Aorta (tissue), 5 donors: ENCODE data around the gene CIC. TPM values are rescaled to one million over a fixed set of nuclear protein-coding genes. Genes with fewer than 3 reads are reported as not detected.

Source experiments
- ATAC-seq: fragments of 200-7000 bp; cut with Tn5 transposase; one replicate; pipeline ENCODE4 v1.9.1; 2022; ENCODE audit warnings: moderate library complexity; ENCODE audit not compliant: low FRiP score
- DNase-seq, 2 donors: peaks; one replicate each; pipeline ENCODE4 v3.0.0-alpha.2; 2020
- H3K27ac ChIP-seq, 2 donors: one replicate each; pipeline ENCODE4 v1.5.1; 2013; ENCODE audit warnings: low read length in 2 of 2, mild to moderate bottlenecking in 2 of 2, moderate library complexity in 2 of 2, control low read depth in 1 of 2, inconsistent platforms in 1 of 2, low read depth in 1 of 2
- H3K27me3 ChIP-seq, 2 donors: one replicate each; pipeline ENCODE4 v1.6.1; 2013; ENCODE audit warnings: control low read depth in 1 of 2, low read length in 1 of 2, mild to moderate bottlenecking in 1 of 2, moderate library complexity in 1 of 2; ENCODE audit not compliant: insufficient read depth in 2 of 2, control insufficient read depth in 1 of 2
- H3K36me3 ChIP-seq, 2 donors: one replicate each; pipeline ENCODE4 v1.6.1; 2013; ENCODE audit warnings: control low read depth in 1 of 2, low read length in 1 of 2, mild to moderate bottlenecking in 1 of 2; ENCODE audit not compliant: insufficient read depth in 2 of 2, control insufficient read depth in 1 of 2
- H3K4me1 ChIP-seq, 2 donors: one replicate each; pipeline ENCODE4 v1.6.1; 2013; ENCODE audit warnings: low read length in 2 of 2, control low read depth in 1 of 2, mild to moderate bottlenecking in 1 of 2, moderate library complexity in 1 of 2; ENCODE audit not compliant: insufficient read depth in 2 of 2, control insufficient read depth in 1 of 2
- H3K4me3 ChIP-seq, 2 donors: one replicate each; pipeline ENCODE4 v1.5.1; 2013; ENCODE audit warnings: low read length in 2 of 2, control low read depth in 1 of 2, mild to moderate bottlenecking in 1 of 2
- H3K9me3 ChIP-seq: one replicate; pipeline ENCODE4 v1.6.1; 2013; ENCODE audit warnings: mild to moderate bottlenecking, low read length; ENCODE audit not compliant: control insufficient read depth
- WGBS, 2 donors: extraction: QIAGEN DNeasy Blood & Tissue Kit; methylation state at CpG; one replicate each; pipeline ENCODE4 v1.1.7; 2013; 5-methylcytosine and 5-hydroxymethylcytosine counted together
- intact Hi-C, 2 donors: fragments of 100-400 bp; cut with DNase I; formaldehyde crosslinking; loops; one replicate each; pipeline versions ENCODE4 v1.14.2 to v1.15.0; 2022
- polyA plus RNA-seq, 2 donors: library from polyadenylated mRNA; stranded (reverse); fragments of 200-250 nt; gene quantifications; one replicate each; pipeline ENCODE4 v1.2.3, GENCODE V29; 2013
- total RNA-seq, 2 donors: library from RNA; stranded (reverse); fragmentation: NEBNext Ultra II Directional; extraction: Animal tissue kit (Norgen Biotek cat#: 25700); gene quantifications; one replicate each; pipeline ENCODE4 v1.2.1, GENCODE V29; 2021
- donor health status: healthy with polysubstance abuse.
- donor health status: Bipolar disorder and iron deficiency.
- donor health status: DM: no; HTN: no; CAD: no.
- donor health status: DM: no; HTN: no; CAD: no.
- donor health status: DM: yes; HTN: yes; CAD: no.

Gene CIC
- total and polyA plus RNA-seq, 4 donors = 14.3 to 104 (median 74.0) TPM

DNA sequence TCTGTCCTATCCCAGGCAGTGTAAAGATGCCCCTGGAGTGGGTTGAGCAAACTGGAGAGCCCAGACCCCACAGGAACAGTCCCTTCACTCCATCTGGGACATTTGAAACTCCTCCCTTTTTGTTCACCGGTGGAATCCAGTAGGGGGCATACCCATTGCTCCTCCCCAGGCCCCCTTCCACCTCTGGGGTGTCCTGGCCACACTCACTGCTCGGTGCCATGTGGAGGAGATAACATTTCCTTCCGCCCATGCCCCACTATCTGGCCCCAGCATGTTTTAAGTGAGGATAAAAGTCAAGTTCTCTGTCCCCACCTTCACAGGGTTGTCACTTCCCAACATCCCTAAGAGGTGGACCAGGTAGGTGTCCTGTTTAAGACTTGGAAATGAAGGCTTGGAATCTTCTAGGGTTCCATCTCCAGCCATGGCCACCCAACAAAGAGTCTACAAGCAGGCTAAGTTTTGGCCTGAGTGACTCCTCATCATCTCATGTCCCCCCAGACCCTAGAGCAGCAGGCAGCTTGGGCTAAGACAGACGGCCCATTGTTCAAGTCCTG, 39.7 kb upstream of the CIC start:
- ATAC-seq = no peak
- Histone ChIP-seq H3K4me1 (no peaks in the 10 kb centered on the region), H3K9me3 (no peaks in the 10 kb centered on the region), H3K4me3 (no peak overlapping the region), H3K27me3 (no peaks in the 10 kb centered on the region), H3K27ac (no peak overlapping the region), H3K36me3 (peaks cover 4 to 24% of the 10 kb centered on the region in 2 donors)
- WGBS, 2 donors = 52 to 67% methylated on average over 4 of the region's 4 CpGs
- intact Hi-C loops = no loop called here
- no peak for DNase-seq

DNA sequence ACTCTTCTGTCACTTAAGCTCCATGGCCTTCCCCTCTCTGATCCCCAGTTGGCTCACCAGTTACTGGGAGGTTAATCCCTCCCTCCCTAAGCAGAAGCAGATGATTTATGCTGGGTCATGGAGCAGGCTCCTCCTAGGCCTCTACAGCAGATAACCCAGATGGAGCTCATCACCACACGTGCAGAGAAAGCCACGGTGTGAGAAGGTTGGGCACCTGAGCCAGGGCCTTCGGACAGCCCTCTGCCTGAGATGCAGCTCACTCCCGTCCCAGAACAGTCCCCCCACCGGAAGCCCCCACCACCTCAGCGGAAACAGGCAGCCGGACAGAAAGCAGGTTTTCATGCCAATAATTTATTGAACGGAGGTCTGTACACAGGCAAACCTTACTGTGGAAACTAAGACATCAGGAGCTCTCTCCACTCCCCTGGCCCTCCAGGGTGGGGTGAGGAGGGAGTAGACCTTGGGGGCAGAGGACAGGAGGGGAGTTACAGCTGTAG, 39.1 kb upstream of the CIC start:
- DNase-seq = no peak
- no peaks in the 10 kb centered on the region for H3K4me1 ChIP-seq
- H3K9me3 ChIP-seq = no peaks in the 10 kb centered on the region
- whole genome bisulfite sequencing, 2 donors = 48 to 52% methylated on average over 8 of the region's 8 CpGs
- H3K27ac ChIP-seq = no peak overlapping the region
- H3K36me3 ChIP-seq = peaks cover 4 to 20% of the 10 kb centered on the region in 2 donors
- intact Hi-C loops = no loop called here
- no peak for ATAC-seq
- H3K27me3 ChIP-seq = no peaks in the 10 kb centered on the region
- no peak overlapping the region for H3K4me3 ChIP-seq

DNA sequence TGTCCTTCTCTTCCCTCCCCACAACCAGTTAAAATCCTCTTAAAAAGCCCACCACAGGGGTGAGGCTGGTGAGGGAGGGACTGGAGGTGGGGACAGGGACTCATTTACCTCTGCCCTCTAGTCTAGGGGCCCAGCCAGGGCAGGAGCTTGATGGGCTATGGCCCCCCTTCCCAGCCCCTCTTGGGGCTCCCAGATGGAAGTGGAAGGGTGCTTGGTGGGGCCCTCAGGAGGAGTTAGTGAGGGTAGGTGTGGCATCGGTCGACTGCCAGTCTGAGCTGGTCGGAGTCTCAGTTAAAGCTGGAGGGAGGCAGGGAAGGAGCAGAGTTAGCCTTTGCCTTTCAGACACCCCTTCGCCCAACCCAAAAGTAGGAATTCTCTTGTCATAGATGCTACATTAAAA, 38.5 kb upstream of the CIC start:
- Histone ChIP-seq H3K4me1 (no peaks in the 10 kb centered on the region), H3K9me3 (no peaks in the 10 kb centered on the region), H3K4me3 (no peak overlapping the region), H3K27ac (no peak overlapping the region), H3K27me3 (no peaks in the 10 kb centered on the region), H3K36me3 (peaks cover 4 to 19% of the 10 kb centered on the region in 2 donors)
- 76 to 84% methylated on average over 4 of the region's 4 CpGs for WGBS, 2 donors
- ATAC-seq = no peak
- DNase-seq = no peak
- intact Hi-C loops = no loop called here

DNA sequence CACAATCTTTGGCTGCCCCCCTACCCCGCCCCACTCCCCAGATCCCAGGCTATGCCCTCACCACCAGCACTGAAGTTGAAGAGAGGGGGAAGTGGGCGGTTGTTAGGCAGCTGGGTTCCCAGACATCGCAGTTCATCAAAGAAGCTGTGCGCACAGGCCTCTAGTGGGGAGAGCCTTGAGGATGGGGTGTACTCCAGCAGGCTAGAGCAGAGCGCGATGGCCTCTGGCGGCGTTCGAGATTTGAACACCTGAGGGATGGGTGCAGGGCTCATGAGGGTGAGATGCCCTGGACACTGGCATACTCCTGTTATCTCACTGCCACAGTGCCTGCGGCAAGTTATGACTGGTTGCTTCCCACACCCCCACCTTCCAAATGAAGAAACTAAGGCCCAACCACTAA, 36.6 kb upstream of the CIC start:
- no peak overlapping the region for H3K27ac ChIP-seq
- no peaks in the 10 kb centered on the region for H3K4me1 ChIP-seq
- no peak overlapping the region for H3K4me3 ChIP-seq
- peaks cover 4 to 11% of the 10 kb centered on the region in 2 donors for H3K36me3 ChIP-seq
- intact Hi-C loops = no loop called here
- no peaks in the 10 kb centered on the region for H3K27me3 ChIP-seq
- DNase-seq (no peak), ATAC-seq (no peak)
- WGBS, 2 donors = 90 to 91% methylated on average over 10 of the region's 10 CpGs
- no peaks in the 10 kb centered on the region for H3K9me3 ChIP-seq

DNA sequence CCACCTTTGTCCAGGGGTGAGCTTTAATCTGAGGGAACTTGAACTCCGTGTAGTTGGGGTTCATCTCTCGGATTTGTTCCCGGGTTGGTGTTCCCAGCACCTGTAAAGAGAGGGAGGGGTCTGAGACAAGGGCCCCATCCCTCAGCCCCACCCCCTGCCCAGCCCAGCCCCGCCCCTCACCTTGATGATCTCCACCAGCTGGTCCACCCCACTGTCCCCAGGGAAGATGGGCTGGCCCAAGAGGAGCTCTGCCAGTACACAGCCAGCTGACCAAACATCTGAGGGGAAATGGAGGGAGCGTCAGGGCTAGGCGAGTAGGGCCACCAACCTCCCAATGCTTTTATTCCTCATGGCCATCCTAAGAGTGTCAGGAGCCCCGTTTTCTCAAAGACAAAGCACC, 35.9 kb upstream of the CIC start:
- ATAC-seq (no peak), DNase-seq (no peak)
- whole genome bisulfite sequencing, 2 donors = 69% methylated on average over 7 of the region's 7 CpGs
- Histone ChIP-seq H3K36me3 (peaks cover 4 to 11% of the 10 kb centered on the region in 2 donors), H3K9me3 (no peaks in the 10 kb centered on the region), H3K4me1 (no peaks in the 10 kb centered on the region), H3K27ac (no peak overlapping the region), H3K4me3 (no peak overlapping the region), H3K27me3 (no peaks in the 10 kb centered on the region)
- intact Hi-C loops = no loop called here

DNA sequence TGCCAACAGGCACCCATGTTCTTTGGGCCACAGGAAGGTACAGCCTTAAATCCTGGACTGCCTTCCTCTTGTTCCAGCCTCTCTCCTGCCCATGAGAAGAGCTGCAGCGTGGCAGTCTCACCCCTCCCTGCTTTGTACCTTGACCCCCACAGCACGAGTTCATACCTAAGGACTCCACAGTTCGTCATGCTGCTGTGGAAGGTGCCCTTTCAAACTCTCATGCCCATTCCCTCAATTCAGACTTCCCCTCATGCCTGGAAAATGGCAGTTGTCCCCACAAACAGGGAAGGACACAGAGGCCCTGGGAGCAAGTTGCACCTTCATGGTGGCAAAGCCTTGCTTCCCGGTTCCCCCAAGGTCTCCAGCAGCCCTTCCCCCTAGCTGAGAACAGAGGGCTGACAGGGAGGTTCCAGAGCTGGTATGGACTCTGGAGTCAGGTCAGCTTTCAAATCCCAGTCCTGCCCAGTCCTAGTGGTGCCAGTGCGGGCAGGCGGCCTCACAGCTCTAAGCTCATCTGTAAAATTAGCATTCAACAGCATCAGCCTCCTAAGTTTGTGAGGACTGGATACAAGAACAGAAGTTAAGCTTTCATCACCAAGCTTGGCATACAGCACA, 35.3 kb upstream of the CIC start:
- no peak for ATAC-seq

DNA sequence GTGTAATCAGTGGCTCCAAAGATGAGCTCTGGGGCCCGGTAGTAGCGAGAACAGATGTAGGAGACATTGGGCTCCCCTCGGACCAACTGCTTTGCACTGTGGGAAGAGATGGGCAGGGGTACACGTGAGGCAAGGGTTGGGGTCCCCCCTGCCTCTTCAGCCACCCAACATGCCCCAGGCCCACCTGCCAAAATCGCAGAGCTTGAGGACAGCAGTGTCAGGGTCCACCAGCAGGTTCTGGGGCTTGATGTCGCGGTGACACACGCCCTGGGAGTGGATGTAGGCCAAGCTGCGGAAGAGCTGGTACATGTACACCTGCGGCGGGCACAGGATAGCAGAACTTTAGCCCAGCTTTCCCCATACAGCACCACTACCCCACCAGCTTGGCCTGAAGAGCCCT, 34.7 kb upstream of the CIC start:
- H3K9me3 ChIP-seq = no peaks in the 10 kb centered on the region
- no peaks in the 10 kb centered on the region for H3K4me1 ChIP-seq
- ATAC-seq (no peak), DNase-seq (no peak)
- WGBS, 2 donors = 93% methylated on average over 11 of the region's 11 CpGs
- no peaks in the 10 kb centered on the region for H3K27me3 ChIP-seq
- H3K27ac ChIP-seq = no peak overlapping the region
- intact Hi-C loops = no loop called here
- no peak overlapping the region for H3K4me3 ChIP-seq
- H3K36me3 ChIP-seq = peaks cover 4 to 11% of the 10 kb centered on the region in 2 donors

More for the DNA sequence above, 35.3 kb upstream of the CIC start:
- Histone ChIP-seq H3K27ac (no peak overlapping the region), H3K27me3 (no peaks in the 10 kb centered on the region), H3K9me3 (no peaks in the 10 kb centered on the region), H3K36me3 (peaks cover 4 to 11% of the 10 kb centered on the region in 2 donors), H3K4me3 (no peak overlapping the region), H3K4me1 (no peaks in the 10 kb centered on the region)
- DNase-seq = no peak
- WGBS, 2 donors = 81 to 83% methylated on average over 6 of the region's 6 CpGs
- intact Hi-C loops = no loop called here

DNA sequence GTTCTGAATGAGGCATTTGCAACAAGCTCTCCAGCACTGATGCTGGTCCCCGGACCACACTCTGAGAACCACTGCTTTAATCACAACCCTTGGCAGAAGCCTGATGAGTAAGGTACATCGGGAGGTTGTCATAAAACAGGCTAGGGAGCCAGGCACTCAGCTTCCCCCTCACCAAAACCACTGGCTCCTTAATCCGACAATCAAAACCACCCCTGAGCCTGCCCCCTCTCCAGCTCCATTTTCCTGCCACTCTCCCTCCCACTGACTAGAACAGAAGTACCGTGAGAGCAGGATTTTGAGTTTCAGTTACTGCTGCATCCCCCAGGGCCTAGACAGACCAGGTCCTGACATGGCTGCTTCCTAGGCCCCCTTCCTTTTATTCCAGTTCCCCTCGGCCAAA, 33.9 kb upstream of the CIC start:
- intact Hi-C loops = no loop called here
- 85 to 90% methylated on average over 5 of the region's 5 CpGs for WGBS, 2 donors
- H3K4me1 ChIP-seq = no peaks in the 10 kb centered on the region
- no peak for DNase-seq
- no peak for ATAC-seq
- peaks cover 4 to 11% of the 10 kb centered on the region in 2 donors for H3K36me3 ChIP-seq
- no peaks in the 10 kb centered on the region for H3K27me3 ChIP-seq
- no peak overlapping the region for H3K4me3 ChIP-seq
- no peak overlapping the region for H3K27ac ChIP-seq
- no peaks in the 10 kb centered on the region for H3K9me3 ChIP-seq

DNA sequence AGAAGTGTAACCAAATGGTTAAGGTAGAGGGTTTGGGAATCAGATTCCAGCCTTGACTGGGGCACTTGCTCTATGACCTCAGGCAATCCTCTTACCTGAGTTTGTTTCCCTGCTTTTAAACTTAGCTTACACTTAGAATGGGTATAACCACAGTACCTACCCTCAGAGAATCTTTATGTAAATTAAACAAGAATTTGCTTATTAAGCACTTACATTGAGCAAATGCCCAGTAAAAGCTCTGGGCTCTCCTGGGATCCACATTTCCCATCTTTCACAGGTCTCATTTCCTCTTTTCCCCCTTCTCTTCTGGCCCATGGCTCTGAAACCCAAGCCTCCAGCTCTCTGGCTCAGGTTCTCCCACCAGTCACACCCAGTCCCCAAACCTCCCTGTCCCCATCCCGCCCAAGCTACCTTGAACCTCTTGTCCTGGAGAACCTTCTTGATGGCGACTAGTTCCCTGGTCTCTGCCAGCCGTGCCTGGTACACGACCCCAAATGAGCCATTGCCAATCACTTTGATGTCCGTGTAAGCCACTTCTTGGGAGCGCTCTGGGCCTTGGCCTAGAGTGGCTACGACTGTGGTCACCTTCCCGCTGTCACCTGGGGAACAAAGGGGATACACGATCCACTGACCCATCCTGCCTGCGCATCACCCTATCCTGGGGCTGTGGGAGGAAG, 29.4 kb upstream of the CIC start:
- Histone ChIP-seq H3K9me3 (no peaks in the 10 kb centered on the region), H3K27me3 (no peaks in the 10 kb centered on the region), H3K36me3 (peaks cover 0 to 3% of the 10 kb centered on the region in 2 donors), H3K4me3 (no peak overlapping the region), H3K4me1 (peaks cover 0 to 2% of the 10 kb centered on the region in 2 donors), H3K27ac (no peak overlapping the region)
- DNase-seq = no peak
- WGBS, 2 donors = 84 to 87% methylated on average over 10 of the region's 10 CpGs
- no peak for ATAC-seq
- intact Hi-C loops = no loop called here
